IMR-90 (cell line): ENCODE measurements around the gene ZNF451. TPM values are rescaled to one million over a fixed set of nuclear protein-coding genes. Genes with fewer than 3 reads are reported as not detected.

ENCODE experiments used
- ATAC-seq: fragments of 200-7000 bp; cut with Tn5 transposase; 2 replicates; pipeline ENCODE4 v1.9.1; 2020; ENCODE audit warnings: low read depth, mild to moderate bottlenecking, moderate library complexity
- BruUV-seq: library from RNA; stranded (reverse); fragments of 400-500 nt; replicated peaks from 2 replicates; lab custom pipeline; 2021; lab: Mats Ljungman, UMichigan
- CTCF ChIA-PET: fragments of 300-600 bp; formaldehyde crosslinking; extraction: SDS; loops from one replicate; lab custom pipeline; 2021; ENCODE audit warnings: antibody characterized with exemption; lab: Yijun Ruan, JAX
- POLR2A ChIA-PET: fragments of 300-600 bp; sonication (Branson Sonifier 250); formaldehyde crosslinking; loops from one replicate; lab custom pipeline; 2022; ENCODE audit warnings: antibody characterized with exemption; ENCODE audit not compliant: unreplicated experiment; lab: Charles Lee
- DNase-seq: peaks from one replicate; pipeline ENCODE4 v3.0.0; 2013
- H2AFZ ChIP-seq: replicated peaks from 2 replicates; pipeline ENCODE3; 2013; ENCODE audit warnings: low read length, mild to moderate bottlenecking; ENCODE audit not compliant: poor library complexity
- H2AK5ac ChIP-seq: 2 replicates; pipeline ENCODE4 v1.6.1; 2013; ENCODE audit warnings: low read depth, low read length, inconsistent platforms
- H2AK9ac ChIP-seq: replicated peaks from 2 replicates; pipeline ENCODE3; 2013; ENCODE audit warnings: mild to moderate bottlenecking, low read depth, low read length, moderate library complexity; ENCODE audit not compliant: poor library complexity
- H2BK120ac ChIP-seq: 2 replicates; pipeline ENCODE4 v1.6.1; 2013; ENCODE audit warnings: low read depth, low read length, inconsistent platforms
- H2BK15ac ChIP-seq: 3 replicates; pipeline ENCODE4 v1.6.1; 2013; ENCODE audit warnings: low read depth, low read length, inconsistent platforms
- H2BK20ac ChIP-seq: 2 replicates; pipeline ENCODE4 v1.6.1; 2013; ENCODE audit warnings: low read depth, mild to moderate bottlenecking, inconsistent platforms, low read length, moderate library complexity
- H2BK5ac ChIP-seq: 2 replicates; pipeline ENCODE4 v1.6.1; 2013; ENCODE audit warnings: mild to moderate bottlenecking, low read depth, low read length, inconsistent platforms; ENCODE audit not compliant: poor library complexity, severe bottlenecking
- H3K14ac ChIP-seq: replicated peaks from 2 replicates; pipeline ENCODE4 v1.6.1; 2013; ENCODE audit warnings: low read depth, low read length, inconsistent platforms
- H3K18ac ChIP-seq: 2 replicates; pipeline ENCODE4 v1.6.1; 2013; ENCODE audit warnings: low read depth, low read length, control low read depth
- H3K23ac ChIP-seq: 2 replicates; pipeline ENCODE4 v1.6.1; 2013; ENCODE audit warnings: low read depth, low read length, inconsistent platforms
- H3K27ac ChIP-seq: 2 replicates; pipeline ENCODE4 v1.5.1; 2013; ENCODE audit warnings: mild to moderate bottlenecking, control low read depth, low read length; ENCODE audit not compliant: insufficient read depth
- H3K27me3 ChIP-seq: 2 replicates; pipeline ENCODE4 v1.6.1; 2013; ENCODE audit warnings: low read length; ENCODE audit not compliant: control insufficient read depth, insufficient read depth
- H3K36me3 ChIP-seq: 2 replicates; pipeline ENCODE4 v1.6.1; 2013; ENCODE audit warnings: low read length, mixed read lengths; ENCODE audit not compliant: control insufficient read depth, insufficient read depth
- H3K4ac ChIP-seq: 2 replicates; pipeline ENCODE4 v1.6.1; 2013; ENCODE audit warnings: low read depth, low read length, inconsistent platforms
- H3K4me1 ChIP-seq: 2 replicates; pipeline ENCODE4 v1.6.1; 2013; ENCODE audit warnings: low read length, mixed read lengths; ENCODE audit not compliant: control insufficient read depth, insufficient read depth
- H3K4me2 ChIP-seq: 2 replicates; pipeline ENCODE4 v1.6.1; 2013; ENCODE audit warnings: low read depth, mild to moderate bottlenecking, control low read depth, low read length, moderate library complexity
- H3K4me3 ChIP-seq: 2 replicates; pipeline ENCODE4 v1.5.1; 2013; ENCODE audit warnings: low read depth, mild to moderate bottlenecking, control low read depth, low read length, moderate library complexity; ENCODE audit not compliant: insufficient read depth
- H3K56ac ChIP-seq: 2 replicates; pipeline ENCODE4 v1.6.1; 2013; ENCODE audit warnings: low read length, inconsistent platforms; ENCODE audit not compliant: insufficient read depth; ENCODE audit errors: extremely low read depth
- H3K79me1 ChIP-seq, 2 experiments: 2 replicates each; pipeline ENCODE4 v1.6.1; 2013; ENCODE audit warnings: low read length in 2 of 2, inconsistent platforms in 1 of 2, low read depth in 1 of 2
- H3K9ac ChIP-seq: 2 replicates; pipeline ENCODE4 v1.6.1; 2013; ENCODE audit warnings: low read depth, low read length, control low read depth
- H3K9me1 ChIP-seq: 2 replicates; pipeline ENCODE4 v1.6.1; 2013; ENCODE audit warnings: low read length, inconsistent platforms; ENCODE audit not compliant: insufficient read depth
- H3K9me3 ChIP-seq: 2 replicates; pipeline ENCODE4 v1.6.1; 2013; ENCODE audit warnings: low read length; ENCODE audit not compliant: control insufficient read depth, insufficient read depth
- H4K20me1 ChIP-seq: 2 replicates; pipeline ENCODE4 v1.6.1; 2013; ENCODE audit warnings: low read length, inconsistent platforms; ENCODE audit not compliant: insufficient read depth
- H4K5ac ChIP-seq: 2 replicates; pipeline ENCODE4 v1.6.1; 2013; ENCODE audit warnings: mild to moderate bottlenecking, low read depth, low read length, control low read depth
- H4K8ac ChIP-seq, 2 experiments: 2 replicates each; pipeline ENCODE4 v1.6.1; 2013; ENCODE audit warnings: low read depth in 2 of 2, low read length in 2 of 2, control low read depth in 1 of 2, inconsistent platforms in 1 of 2
- H4K91ac ChIP-seq: 2 replicates; pipeline ENCODE4 v1.6.1; 2013; ENCODE audit warnings: low read depth, low read length, inconsistent platforms; ENCODE audit not compliant: insufficient read depth
- MAFK ChIP-seq: IDR thresholded peaks from 2 replicates; pipeline ENCODE4 v1.6.1; 2012; ENCODE audit warnings: low read depth, low read length, improper control_type of control experiment
- NFE2L2 ChIP-seq: fragments of 150-350 bp; IDR thresholded peaks from 2 replicates; pipeline ENCODE4 v1.6.1; 2016; ENCODE audit warnings: low read depth, mild to moderate bottlenecking, low read length
- POLR2A ChIP-seq: IDR thresholded peaks from 2 replicates; pipeline ENCODE4 v1.6.1; 2012; ENCODE audit warnings: mild to moderate bottlenecking, low read depth, low read length
- RCOR1 ChIP-seq: IDR thresholded peaks from 2 replicates; pipeline ENCODE4 v1.6.1; 2012; ENCODE audit warnings: mild to moderate bottlenecking, low read length, improper control_type of control experiment; ENCODE audit not compliant: insufficient replicate concordance
- WGBS, 2 experiments: methylation state at CpG; one replicate each; pipeline versions ENCODE4 v1.1.5 to v1.1.7; 2013; ENCODE audit warnings: missing lambda C conversion rate in 2 of 2; ENCODE audit not compliant: insufficient read length in 1 of 2; ENCODE audit errors: extremely low coverage in 2 of 2; 5-methylcytosine and 5-hydroxymethylcytosine counted together
- dilution Hi-C: fragments of 300-500 bp; cut with HindIII; formaldehyde crosslinking; loops from one replicate; pipeline ENCODE4 v1.14.3; 2018; ENCODE audit warnings: low sequenced_read_pairs; ENCODE audit not compliant: unreplicated experiment
- in situ Hi-C: fragments of 300-500 bp; cut with MboI; formaldehyde crosslinking; loops from 3 replicates; pipeline ENCODE4 v1.14.3; 2019; ENCODE audit warnings: low sequenced_read_pairs, inconsistent platforms, mixed read lengths
- intact Hi-C: fragments of 100-400 bp; cut with micrococcal nuclease; formaldehyde crosslinking; loops from 2 replicates; pipeline ENCODE4 v1.10.0; 2022
- polyA plus RNA-seq, 3 experiments: library from polyadenylated mRNA; depleted of rRNA; stranded (reverse); fragments of >200 nt; gene quantifications; 2 replicates each; pipeline ENCODE4 v1.2.3, GENCODE V29; 2012; ENCODE audit warnings: low replicate concordance in 1 of 3
- total RNA-seq: library from RNA; depleted of rRNA; stranded (reverse); fragments of >200 nt; gene quantifications from 2 replicates; pipeline ENCODE4 v1.2.3, GENCODE V29; 2012
- TF ChIP-seq, protein P1 (sequence below): fragments of 150-350 bp; IDR thresholded peaks from 2 replicates; pipeline ENCODE4 v1.6.1; 2016; ENCODE audit warnings: low read depth, mild to moderate bottlenecking, low read length, moderate library complexity, borderline replicate concordance

Gene ZNF451
- total and polyA plus RNA-seq, 2 of the 4 experiments (the other 2 are of a cell fraction) = 10.0 to 48.6 TPM

DNA sequence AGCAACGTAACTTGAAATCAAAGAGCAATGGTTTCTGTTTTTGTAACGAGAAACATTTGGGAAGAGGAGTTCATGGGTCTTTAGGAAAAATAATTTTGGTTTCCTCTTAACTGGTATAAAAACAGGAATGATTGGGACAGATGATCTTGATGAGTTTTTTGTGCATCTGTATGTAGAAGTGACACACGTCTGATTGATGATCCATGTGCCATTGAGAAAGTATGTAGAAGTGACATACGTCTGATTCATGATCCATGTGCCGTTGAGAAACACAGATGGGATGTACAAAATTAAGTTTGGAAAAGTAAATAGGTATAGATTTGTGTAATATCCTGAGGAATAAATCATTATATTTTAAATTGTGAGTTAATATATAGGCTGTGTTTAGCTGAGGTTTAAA is 41.4 kb upstream of the ZNF451 start:
- Histone ChIP-seq H2BK120ac (no peak overlapping the region), H2AK5ac (no peak overlapping the region), H3K23ac (peak overlapping the region; percentile 10; the same call in 1 of the 2 replicates), H2AK9ac (no peak overlapping the region), H3K4me2 (peak overlapping the region; percentile 61), H3K9ac (peak overlapping the region; percentile 73; the same call in 1 of the 2 replicates), H2BK5ac (no peak overlapping the region), H3K27me3 (no peaks in the 10 kb centered on the region), H3K4me1 (no peaks in the 10 kb centered on the region; the same call in 1 of the 2 replicates), H3K56ac (no peak overlapping the region), H3K9me3 (no peaks in the 10 kb centered on the region), H4K20me1 (peaks cover 4% of the 10 kb centered on the region; the same call in 1 of the 2 replicates), H3K4ac (no peak overlapping the region), H3K79me1 (peaks cover 17 to 28% of the 10 kb centered on the region in 2 experiments), H3K4me3 (peak overlapping the region; percentile 13; the same call in 1 of the 2 replicates), H2AFZ (no peak overlapping the region), H2BK20ac (no peak overlapping the region), H3K9me1 (no peaks in the 10 kb centered on the region), H3K18ac (no peak overlapping the region; the same call in 1 of the 2 replicates), H4K91ac (no peak overlapping the region), H3K14ac (no peak overlapping the region), H4K5ac (no peak overlapping the region), H4K8ac (no peak overlapping the region), H2BK15ac (no peak overlapping the region), H3K36me3 (peaks cover 15% of the 10 kb centered on the region), H3K27ac (no peak overlapping the region)
- POLR2A ChIA-PET = no interaction called here
- DNase-seq = peak; percentile 25
- no peak for ATAC-seq
- TF ChIP-seq NFE2L2 = no peak
- TF ChIP-seq, protein P1, sequence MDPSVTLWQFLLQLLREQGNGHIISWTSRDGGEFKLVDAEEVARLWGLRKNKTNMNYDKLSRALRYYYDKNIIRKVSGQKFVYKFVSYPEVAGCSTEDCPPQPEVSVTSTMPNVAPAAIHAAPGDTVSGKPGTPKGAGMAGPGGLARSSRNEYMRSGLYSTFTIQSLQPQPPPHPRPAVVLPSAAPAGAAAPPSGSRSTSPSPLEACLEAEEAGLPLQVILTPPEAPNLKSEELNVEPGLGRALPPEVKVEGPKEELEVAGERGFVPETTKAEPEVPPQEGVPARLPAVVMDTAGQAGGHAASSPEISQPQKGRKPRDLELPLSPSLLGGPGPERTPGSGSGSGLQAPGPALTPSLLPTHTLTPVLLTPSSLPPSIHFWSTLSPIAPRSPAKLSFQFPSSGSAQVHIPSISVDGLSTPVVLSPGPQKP = no peak
- no peak for TF ChIP-seq MAFK
- no peak for TF ChIP-seq RCOR1
- TF ChIP-seq POLR2A = no peak
- WGBS, 2 experiments = 62% methylated on average over 3 of the region's 5 CpGs; no CpG with 5 or more reads in 1 of the 2 experiments
- in situ Hi-C loops (no loop called here), dilution Hi-C loops (no loop called here), intact Hi-C loops (loop anchor here (5.0 kb wide), 1 partner anchor 124 kb away; the partner anchor contains the start of gene BAG2)
- BruUV-seq = no TSS peak
- CTCF ChIA-PET = no interaction called here
